Endodermal cell (in vitro differentiated cells): ENCODE data around the gene CCDC8. TPM values are rescaled to one million over a fixed set of nuclear protein-coding genes. Genes with fewer than 3 reads are reported as not detected.

Experiments used
- DNase-seq: peaks from one replicate; pipeline ENCODE4 v3.0.0-alpha.2; 2017
- H3K27ac ChIP-seq: 2 replicates; pipeline ENCODE4 v1.5.1; 2013; ENCODE audit warnings: mild to moderate bottlenecking, low read depth, low read length, moderate library complexity
- H3K27me3 ChIP-seq: 2 replicates; pipeline ENCODE4 v1.6.1; 2013; ENCODE audit warnings: mild to moderate bottlenecking, low read length, moderate library complexity; ENCODE audit not compliant: insufficient read depth, control insufficient read depth, poor library complexity, severe bottlenecking
- H3K36me3 ChIP-seq: 2 replicates; pipeline ENCODE4 v1.7.0; 2013; ENCODE audit warnings: mild to moderate bottlenecking, low read length, moderate library complexity; ENCODE audit not compliant: control insufficient read depth, insufficient read depth
- H3K4me1 ChIP-seq: one replicate; pipeline ENCODE4 v1.7.0; 2013; ENCODE audit warnings: low read length; ENCODE audit not compliant: control insufficient read depth, insufficient read depth
- H3K4me3 ChIP-seq: 2 replicates; pipeline ENCODE4 v1.5.1; 2013; ENCODE audit warnings: mild to moderate bottlenecking, low read length, moderate library complexity
- H3K9ac ChIP-seq: 2 replicates; pipeline ENCODE4 v1.6.1; 2013; ENCODE audit warnings: mild to moderate bottlenecking, low read length, moderate library complexity; ENCODE audit not compliant: poor library complexity, severe bottlenecking; ENCODE audit errors: extremely low read depth
- H3K9me3 ChIP-seq: 2 replicates; pipeline ENCODE4 v1.6.1; 2013; ENCODE audit warnings: mild to moderate bottlenecking, low read length, moderate library complexity; ENCODE audit not compliant: control insufficient read depth
- H3K27ac Mint-ChIP-seq: 2 replicates; pipeline ENCODE4 v1.8.0; 2020; ENCODE audit warnings: mixed read lengths
- H3K27me3 Mint-ChIP-seq: 2 replicates; pipeline ENCODE4 v1.8.0; 2021; ENCODE audit warnings: mild to moderate bottlenecking, mixed read lengths; ENCODE audit not compliant: insufficient read depth
- H3K36me3 Mint-ChIP-seq: 2 replicates; pipeline ENCODE4 v1.8.0; 2020; ENCODE audit warnings: low read depth, mixed read lengths
- H3K4me1 Mint-ChIP-seq: 2 replicates; pipeline ENCODE4 v1.8.0; 2020; ENCODE audit warnings: mixed read lengths
- H3K4me3 Mint-ChIP-seq: 2 replicates; pipeline ENCODE4 v1.8.0; 2020; ENCODE audit warnings: mild to moderate bottlenecking, moderate library complexity, mixed read lengths
- H3K9me3 Mint-ChIP-seq: 2 replicates; pipeline ENCODE4 v1.8.0; 2020; ENCODE audit warnings: mild to moderate bottlenecking, mixed read lengths
- WGBS, 2 experiments: methylation state at CpG; one replicate each; pipeline versions ENCODE4 v1.1.5 to v1.1.7; 2013; ENCODE audit warnings: missing lambda C conversion rate in 2 of 2, mixed read lengths in 1 of 2; ENCODE audit not compliant: insufficient coverage in 1 of 2, insufficient read length in 1 of 2; 5-methylcytosine and 5-hydroxymethylcytosine counted together
- total RNA-seq, 2 donors: library from RNA; stranded (reverse); fragmentation: NEBNext Ultra II Directional in 1 of 2; extraction: Animal tissue kit (Norgen Biotek cat#: 25700) in 1 of 2; gene quantifications; 2 replicates in 1 of 2; 3 replicates in 1 of 2; pipeline ENCODE4 v1.2.1, GENCODE V29; 2021
- TF ChIP-seq, protein P1 (sequence below): fragments of 200-600 bp; sonication (generic); conservative IDR thresholded peaks from 2 replicates; pipeline ENCODE4 v1.5.0; 2021; ENCODE audit warnings: antibody characterized with exemption, mild to moderate bottlenecking

The CCDC8 gene
- total RNA-seq, 2 donors from 2014 or later = 27.5 to 30.5 TPM

- TF ChIP-seq, protein P1, sequence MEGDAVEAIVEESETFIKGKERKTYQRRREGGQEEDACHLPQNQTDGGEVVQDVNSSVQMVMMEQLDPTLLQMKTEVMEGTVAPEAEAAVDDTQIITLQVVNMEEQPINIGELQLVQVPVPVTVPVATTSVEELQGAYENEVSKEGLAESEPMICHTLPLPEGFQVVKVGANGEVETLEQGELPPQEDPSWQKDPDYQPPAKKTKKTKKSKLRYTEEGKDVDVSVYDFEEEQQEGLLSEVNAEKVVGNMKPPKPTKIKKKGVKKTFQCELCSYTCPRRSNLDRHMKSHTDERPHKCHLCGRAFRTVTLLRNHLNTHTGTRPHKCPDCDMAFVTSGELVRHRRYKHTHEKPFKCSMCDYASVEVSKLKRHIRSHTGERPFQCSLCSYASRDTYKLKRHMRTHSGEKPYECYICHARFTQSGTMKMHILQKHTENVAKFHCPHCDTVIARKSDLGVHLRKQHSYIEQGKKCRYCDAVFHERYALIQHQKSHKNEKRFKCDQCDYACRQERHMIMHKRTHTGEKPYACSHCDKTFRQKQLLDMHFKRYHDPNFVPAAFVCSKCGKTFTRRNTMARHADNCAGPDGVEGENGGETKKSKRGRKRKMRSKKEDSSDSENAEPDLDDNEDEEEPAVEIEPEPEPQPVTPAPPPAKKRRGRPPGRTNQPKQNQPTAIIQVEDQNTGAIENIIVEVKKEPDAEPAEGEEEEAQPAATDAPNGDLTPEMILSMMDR = no peak
- peak overlapping the region; percentile 62 for H3K4me3 Mint-ChIP-seq
- peak overlapping the region; percentile 70 for H3K4me3 ChIP-seq
- H3K36me3 ChIP-seq = peaks cover 17% of the 10 kb centered on the region
- WGBS, 2 experiments = 59 to 71% methylated on average over 13 to 23 of the region's 23 CpGs
- H3K27me3 Mint-ChIP-seq = peaks cover 22% of the 10 kb centered on the region
- H3K27ac Mint-ChIP-seq = peak overlapping the region; percentile 86
- peaks cover 14% of the 10 kb centered on the region for H3K36me3 Mint-ChIP-seq
- DNase-seq = peak; percentile 49
- no peaks in the 10 kb centered on the region for H3K9me3 Mint-ChIP-seq
- H3K27ac ChIP-seq = peak overlapping the region; percentile 73
- peaks cover 6% of the 10 kb centered on the region for H3K4me1 ChIP-seq
- no peaks in the 10 kb centered on the region for H3K27me3 ChIP-seq
- H3K9me3 ChIP-seq = no peaks in the 10 kb centered on the region
- peak overlapping the region; percentile 15 for H3K9ac ChIP-seq
- peaks cover 31% of the 10 kb centered on the region for H3K4me1 Mint-ChIP-seq
These were observed 5.3 kb downstream of the CCDC8 start for GRCh38 chr19:46407856-46408663.

GRCh38 chr19:46406976-46407375, 6.4 kb downstream of the CCDC8 start:
- Histone ChIP-seq H3K27me3 (no peaks in the 10 kb centered on the region), H3K9ac (no peak overlapping the region), H3K27ac (no peak overlapping the region), H3K4me1 (peaks cover 6% of the 10 kb centered on the region), H3K36me3 (peaks cover 17% of the 10 kb centered on the region), H3K4me3 (no peak overlapping the region), H3K9me3 (no peaks in the 10 kb centered on the region)
- Mint-ChIP-seq H3K27ac (no peak overlapping the region), H3K27me3 (peaks cover 24% of the 10 kb centered on the region), H3K36me3 (peaks cover 14% of the 10 kb centered on the region), H3K9me3 (no peaks in the 10 kb centered on the region), H3K4me3 (no peak overlapping the region), H3K4me1 (peaks cover 31% of the 10 kb centered on the region)
- DNase-seq = peak; percentile 48
- 32 to 37% methylated on average over 6 of the region's 6 CpGs for WGBS, 2 experiments
- TF ChIP-seq, protein P1 = no peak

- no peaks in the 10 kb centered on the region for H3K9me3 Mint-ChIP-seq
- Histone ChIP-seq H3K4me1 (peaks cover 6% of the 10 kb centered on the region), H3K9ac (no peak overlapping the region), H3K4me3 (no peak overlapping the region), H3K27ac (no peak overlapping the region), H3K27me3 (no peaks in the 10 kb centered on the region), H3K9me3 (no peaks in the 10 kb centered on the region), H3K36me3 (no peaks in the 10 kb centered on the region)
- peak; percentile 86 for DNase-seq
- H3K4me1 Mint-ChIP-seq = peaks cover 28% of the 10 kb centered on the region
- H3K27ac Mint-ChIP-seq = peak overlapping the region; percentile 95
- H3K4me3 Mint-ChIP-seq = peak overlapping the region; percentile 71
- no peaks in the 10 kb centered on the region for H3K36me3 Mint-ChIP-seq
- H3K27me3 Mint-ChIP-seq = peaks cover 24% of the 10 kb centered on the region
- 65 to 77% methylated on average over 17 to 38 of the region's 41 CpGs for WGBS, 2 experiments
- TF ChIP-seq, protein P1 = peak; percentile 66
These were observed 8.5 kb downstream of the CCDC8 start for GRCh38 chr19:46404753-46405468.
